Measurements from ENCODE around the gene MUC4. TPM values are rescaled to one million over a fixed set of nuclear protein-coding genes. Genes with fewer than 3 reads are reported as not detected.

The MUC4 gene
- total RNA-seq, 1 donor from 2014 or later: not detected

DNA sequence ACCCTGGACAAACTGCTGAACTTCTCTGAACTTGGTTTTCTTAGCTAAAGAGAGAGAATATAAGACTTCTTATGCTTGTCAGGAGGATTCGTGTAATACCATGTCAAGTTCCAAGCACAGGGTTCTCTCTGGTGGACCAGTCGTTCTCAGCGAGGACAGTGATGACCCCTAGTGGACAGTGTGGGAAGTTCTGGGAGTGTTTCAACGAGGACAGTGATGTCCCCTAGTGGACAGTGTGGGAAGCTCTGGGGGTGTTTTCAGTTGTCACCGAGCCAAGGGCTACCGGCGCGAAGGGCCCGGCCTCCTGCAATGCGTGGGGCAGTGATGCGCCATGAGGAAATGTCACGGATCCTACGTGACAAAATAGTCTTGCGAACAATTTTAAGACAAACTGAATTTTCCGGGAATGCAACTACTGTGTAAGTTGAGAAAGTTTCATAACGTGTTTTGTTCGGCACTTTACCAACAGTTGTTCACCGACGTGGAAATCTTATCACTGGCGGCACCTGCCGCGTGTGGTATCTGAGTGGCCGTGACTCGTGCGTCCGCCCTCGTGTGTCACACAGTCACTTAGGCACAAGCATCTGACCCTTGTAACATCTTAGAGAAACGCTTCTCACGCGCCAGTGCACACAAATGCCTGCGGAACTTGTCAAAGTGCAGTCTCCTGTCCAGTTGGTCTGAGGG lies 39.3 kb upstream of the MUC4 start:
- Mint-ChIP-seq H3K4me3 (no peak overlapping the region), H3K27ac (ENCODE audit: unreplicated experiment) (peak overlapping the region; percentile 81), H3K27me3 (ENCODE audit: low read depth) (peaks cover 5% of the 10 kb centered on the region), H3K4me1 (peaks cover 7% of the 10 kb centered on the region), H3K36me3 (ENCODE audit: low read depth) (no peaks in the 10 kb centered on the region), H3K9me3 (no peaks in the 10 kb centered on the region)
- TF ChIP-seq, protein P1, sequence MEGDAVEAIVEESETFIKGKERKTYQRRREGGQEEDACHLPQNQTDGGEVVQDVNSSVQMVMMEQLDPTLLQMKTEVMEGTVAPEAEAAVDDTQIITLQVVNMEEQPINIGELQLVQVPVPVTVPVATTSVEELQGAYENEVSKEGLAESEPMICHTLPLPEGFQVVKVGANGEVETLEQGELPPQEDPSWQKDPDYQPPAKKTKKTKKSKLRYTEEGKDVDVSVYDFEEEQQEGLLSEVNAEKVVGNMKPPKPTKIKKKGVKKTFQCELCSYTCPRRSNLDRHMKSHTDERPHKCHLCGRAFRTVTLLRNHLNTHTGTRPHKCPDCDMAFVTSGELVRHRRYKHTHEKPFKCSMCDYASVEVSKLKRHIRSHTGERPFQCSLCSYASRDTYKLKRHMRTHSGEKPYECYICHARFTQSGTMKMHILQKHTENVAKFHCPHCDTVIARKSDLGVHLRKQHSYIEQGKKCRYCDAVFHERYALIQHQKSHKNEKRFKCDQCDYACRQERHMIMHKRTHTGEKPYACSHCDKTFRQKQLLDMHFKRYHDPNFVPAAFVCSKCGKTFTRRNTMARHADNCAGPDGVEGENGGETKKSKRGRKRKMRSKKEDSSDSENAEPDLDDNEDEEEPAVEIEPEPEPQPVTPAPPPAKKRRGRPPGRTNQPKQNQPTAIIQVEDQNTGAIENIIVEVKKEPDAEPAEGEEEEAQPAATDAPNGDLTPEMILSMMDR (conservative IDR thresholded peaks at IDR 0.05): peak; percentile 100
- peak; percentile 93 for DNase-seq (ENCODE audit: low read depth, low spot score)

DNA sequence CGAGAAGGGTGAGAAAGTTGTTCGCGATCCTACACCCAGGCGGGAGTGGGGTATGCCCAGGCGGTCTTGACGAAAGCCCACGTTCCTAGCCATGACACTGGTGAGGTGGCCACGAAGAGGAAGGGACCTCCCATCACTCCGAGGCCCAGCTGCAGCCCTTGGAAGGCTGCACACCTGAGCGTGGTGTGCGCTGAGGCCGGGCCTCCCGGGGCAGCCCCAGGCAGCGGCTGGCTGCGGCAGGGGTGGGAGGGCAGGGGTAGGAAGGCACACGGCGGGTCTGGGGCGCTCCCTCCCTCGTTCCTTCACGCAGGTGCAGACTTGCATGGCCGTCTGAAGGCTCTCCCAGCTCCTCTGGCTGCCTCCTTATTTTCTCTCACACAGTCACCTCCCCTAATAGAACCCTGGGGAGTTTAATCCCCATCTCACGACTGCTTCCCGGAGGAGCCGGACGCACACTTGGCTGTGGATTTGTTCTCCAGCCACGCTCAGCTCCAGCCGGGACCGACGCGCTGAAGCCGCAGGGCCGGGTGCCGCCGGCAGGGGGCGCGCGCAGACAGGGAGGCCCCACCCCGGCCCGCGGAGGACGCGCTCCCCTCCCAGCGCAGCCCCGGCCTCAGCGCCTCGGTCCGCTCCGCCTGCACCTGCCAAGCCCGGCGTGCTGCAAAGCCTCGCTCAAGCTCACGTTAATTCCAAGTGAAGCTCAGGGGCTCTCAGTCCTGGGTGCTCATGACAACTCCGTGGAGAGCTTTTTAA lies 37.8 kb upstream of the MUC4 start:
- H3K27ac Mint-ChIP-seq (ENCODE audit: unreplicated experiment): no peak overlapping the region
- peaks cover 7% of the 10 kb centered on the region for H3K4me1 Mint-ChIP-seq
- peaks cover 5% of the 10 kb centered on the region for H3K27me3 Mint-ChIP-seq (ENCODE audit: low read depth)
- TF ChIP-seq, protein P1 (conservative IDR thresholded peaks at IDR 0.05): no peak
- H3K36me3 Mint-ChIP-seq (ENCODE audit: low read depth): no peaks in the 10 kb centered on the region
- no peak overlapping the region for H3K4me3 Mint-ChIP-seq
- H3K9me3 Mint-ChIP-seq: no peaks in the 10 kb centered on the region
- DNase-seq (ENCODE audit: low read depth, low spot score): no peak

GRCh38 chr3:195847055-195847950 lies 35.6 kb upstream of the MUC4 start:
- Mint-ChIP-seq H3K9me3 (no peaks in the 10 kb centered on the region), H3K4me3 (no peak overlapping the region), H3K4me1 (peaks cover 7% of the 10 kb centered on the region), H3K36me3 (ENCODE audit: low read depth) (no peaks in the 10 kb centered on the region), H3K27ac (ENCODE audit: unreplicated experiment) (no peak overlapping the region), H3K27me3 (ENCODE audit: low read depth) (peaks cover 5% of the 10 kb centered on the region)
- no peak for DNase-seq (ENCODE audit: low read depth, low spot score)
- TF ChIP-seq, protein P1 (conservative IDR thresholded peaks at IDR 0.05): no peak

- DNase-seq (ENCODE audit: low read depth, low spot score): no peak
- Mint-ChIP-seq H3K36me3 (ENCODE audit: low read depth) (no peaks in the 10 kb centered on the region), H3K4me1 (no peaks in the 10 kb centered on the region), H3K4me3 (no peak overlapping the region), H3K9me3 (no peaks in the 10 kb centered on the region), H3K27ac (ENCODE audit: unreplicated experiment) (no peak overlapping the region), H3K27me3 (ENCODE audit: low read depth) (no peaks in the 10 kb centered on the region)
- TF ChIP-seq, protein P1 (conservative IDR thresholded peaks at IDR 0.05): no peak
Measured at GRCh38 chr3:195845483-195845882, 33.8 kb upstream of the MUC4 start.

- no peaks in the 10 kb centered on the region for H3K27me3 Mint-ChIP-seq (ENCODE audit: low read depth)
- H3K9me3 Mint-ChIP-seq: no peaks in the 10 kb centered on the region
- no peak overlapping the region for H3K4me3 Mint-ChIP-seq
- H3K4me1 Mint-ChIP-seq: no peaks in the 10 kb centered on the region
- no peaks in the 10 kb centered on the region for H3K36me3 Mint-ChIP-seq (ENCODE audit: low read depth)
- TF ChIP-seq, protein P1 (conservative IDR thresholded peaks at IDR 0.05): no peak
- DNase-seq (ENCODE audit: low read depth, low spot score): no peak
- no peak overlapping the region for H3K27ac Mint-ChIP-seq (ENCODE audit: unreplicated experiment)
Measured at GRCh38 chr3:195844671-195845218, 33.0 kb upstream of the MUC4 start.

All from neural crest cell (in vitro differentiated cells).